Peyer's patch (tissue), 4 donors: ENCODE measurements around the gene RHOF.
A peak's percentile ranks its signal among the peaks of the same experiment; 100 is the strongest.

ENCODE experiments used
- CTCF ChIP-seq, 6 experiments: fragments of 450-650 bp in 4 of 6; fragments of 200-600 bp in 2 of 6; sonication (generic) in 1 of 6; IDR thresholded peaks; one replicate each; pipeline ENCODE4 v1.5.1; 2017 to 2019; ENCODE audit warnings: antibody characterized with exemption in 6 of 6, mild to moderate bottlenecking in 3 of 6, moderate library complexity in 1 of 6
- POLR2A ChIP-seq, 2 donors: fragments of 450-650 bp; IDR thresholded peaks; one replicate each; pipeline ENCODE4 v1.5.1; 2017; ENCODE audit warnings: antibody characterized with exemption in 2 of 2, mild to moderate bottlenecking in 2 of 2, moderate library complexity in 2 of 2

GRCh38 chr12:121776190-121777098 lies 17.0 kb downstream of the RHOF start:
- TF ChIP-seq CTCF (IDR thresholded peaks at IDR 0.05) (peak; percentile 72 to 96 (median 90)), POLR2A (IDR thresholded peaks at IDR 0.05) (peak in 1 of 2 donors; percentile 9)
